Epithelial cell of proximal tubule (primary cell): ENCODE results near the gene SENP6. TPM values are rescaled to one million over a fixed set of nuclear protein-coding genes. Genes with fewer than 3 reads are reported as not detected.
"Not testable (repeated sequence)": the region's sequence is repeated elsewhere in the genome, so short reads cannot be mapped to it uniquely, and the experiment has no call there.

Experiments used
- DNase-seq: peaks from one replicate; pipeline ENCODE4 v3.0.0-alpha.2; 2011; ENCODE audit warnings: low read depth
- H3K4me3 ChIP-seq: 2 replicates; pipeline ENCODE4 v1.5.1; 2011; ENCODE audit warnings: low read depth, mild to moderate bottlenecking, low read length
- CTCF ChIP-seq: conservative IDR thresholded peaks from 2 replicates; pipeline ENCODE4 v1.5.1; 2012; ENCODE audit warnings: low read depth, mild to moderate bottlenecking, low read length
- total RNA-seq: library from RNA; depleted of rRNA; stranded (reverse); fragments of >200 nt; gene quantifications from 2 replicates; pipeline ENCODE4 v1.2.3, GENCODE V29; 2015

SENP6 gene
- total RNA-seq, 1 donor from 2014 or later, result 45.6 TPM

GRCh38 chr6:75626561-75626960 is 24.9 kb downstream of the SENP6 start:
- DNase-seq, result no peak
- TF ChIP-seq CTCF, result no peak
- no peak overlapping the region for H3K4me3 ChIP-seq

- H3K4me3 ChIP-seq, DNase-seq: not testable (repeated sequence)
Observed at GRCh38 chr6:75627708-75628107, 26.0 kb downstream of the SENP6 start.

GRCh38 chr6:75631859-75632635 is 30.4 kb downstream of the SENP6 start:
- no peak for TF ChIP-seq CTCF
- DNase-seq, result no peak
- H3K4me3 ChIP-seq, result no peak overlapping the region

- no peak for DNase-seq
- H3K4me3 ChIP-seq, result no peak overlapping the region
- no peak for TF ChIP-seq CTCF
Observed at GRCh38 chr6:75633045-75633444, 31.4 kb downstream of the SENP6 start.

GRCh38 chr6:75642311-75642710 is 40.6 kb downstream of the SENP6 start:
- no peak for TF ChIP-seq CTCF
- DNase-seq, result no peak
- H3K4me3 ChIP-seq, result no peak overlapping the region

GRCh38 chr6:75643173-75643572 is 41.5 kb downstream of the SENP6 start:
- no peak overlapping the region for H3K4me3 ChIP-seq
- TF ChIP-seq CTCF, result no peak
- no peak for DNase-seq

- H3K4me3 ChIP-seq, result no peak overlapping the region
- TF ChIP-seq CTCF, result no peak
- DNase-seq, result no peak
Observed at GRCh38 chr6:75656479-75656878, 54.8 kb downstream of the SENP6 start.
